BJ (cell line): ENCODE measurements around the gene GPR143. TPM values are rescaled to one million over a fixed set of nuclear protein-coding genes. Genes with fewer than 3 reads are reported as not detected.

ENCODE experiments used
- CTCF ChIA-PET: fragments of 350-600 bp; formaldehyde crosslinking; extraction: SDS; loops from one replicate; lab custom pipeline; 2021; ENCODE audit warnings: antibody characterized with exemption, inconsistent platforms; lab: Yijun Ruan, JAX
- POLR2A ChIA-PET: fragments of 300-600 bp; sonication (Branson Sonifier 250); formaldehyde crosslinking; extraction: SDS; loops from one replicate; lab custom pipeline; 2021; ENCODE audit warnings: antibody characterized with exemption; lab: Charles Lee
- DNase-seq: peaks from one replicate; pipeline ENCODE4 v3.0.0-alpha.2; 2011; ENCODE audit warnings: low read depth
- H3K27me3 ChIP-seq: 2 replicates; pipeline ENCODE4 v1.6.0; 2011; ENCODE audit warnings: low read length; ENCODE audit not compliant: control insufficient read depth, insufficient read depth
- H3K36me3 ChIP-seq: 2 replicates; pipeline ENCODE4 v1.5.1; 2011; ENCODE audit warnings: low read length; ENCODE audit not compliant: control insufficient read depth, insufficient read depth
- H3K4me3 ChIP-seq: 2 replicates; pipeline ENCODE4 v1.5.1; 2011; ENCODE audit warnings: low read depth, mild to moderate bottlenecking, control low read depth, low read length
- polyA plus RNA-seq: library from polyadenylated mRNA; depleted of rRNA; stranded (reverse); fragments of >200 nt; gene quantifications from 2 replicates; pipeline ENCODE4 v1.2.3, GENCODE V29; 2011
- TF ChIP-seq, protein P1 (sequence below): IDR thresholded peaks from 2 replicates; pipeline ENCODE4 v1.5.1; 2011; ENCODE audit warnings: low read depth, mild to moderate bottlenecking, control low read depth, inconsistent platforms, low read length, moderate library complexity; ENCODE audit not compliant: insufficient read depth

GPR143 gene
- polyA plus RNA-seq, 1 experiment: not detected

DNA sequence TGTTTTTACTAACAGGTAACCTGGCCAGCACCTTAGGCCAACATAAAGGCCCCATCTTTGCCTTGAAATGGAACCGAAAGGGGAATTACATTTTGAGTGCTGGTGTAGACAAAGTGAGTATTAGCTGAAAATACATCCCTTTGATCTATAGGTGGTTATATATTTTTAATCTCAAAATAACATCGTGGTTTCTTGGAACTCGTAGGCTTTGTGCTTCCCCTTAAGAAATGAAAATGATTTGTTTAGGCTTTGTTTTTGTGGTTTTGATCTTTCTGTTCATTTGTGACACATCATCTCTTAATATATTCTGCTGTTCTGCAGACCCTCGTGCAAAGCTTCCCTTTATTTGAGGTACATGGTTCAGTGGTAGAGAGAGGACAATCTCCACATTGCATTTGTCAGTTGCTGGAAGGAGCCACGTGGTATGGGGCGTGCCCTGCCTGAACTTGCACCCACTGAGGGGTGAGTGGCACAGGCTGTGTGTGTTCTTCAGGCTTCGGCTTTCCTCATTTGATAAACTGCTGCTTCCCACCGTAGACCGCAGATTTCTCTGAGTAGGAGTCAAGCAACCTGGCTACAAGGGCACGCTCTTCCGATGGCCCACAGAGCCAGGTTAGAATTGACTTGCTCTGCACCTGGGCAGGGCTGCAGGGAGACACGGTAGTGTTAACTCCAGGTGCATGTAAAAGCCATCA is 72.2 kb downstream of the GPR143 start:
- CTCF ChIA-PET: interaction anchor here (0.8 kb wide), 1 partner anchor 13 kb away, joined by 3 read pairs; no protein-coding TSS in a partner anchor
- no peak for DNase-seq
- Histone ChIP-seq H3K36me3 (peaks cover 4% of the 10 kb centered on the region; the same call in 1 of the 2 replicates), H3K4me3 (no peak overlapping the region), H3K27me3 (no peaks in the 10 kb centered on the region)
- TF ChIP-seq, protein P1, sequence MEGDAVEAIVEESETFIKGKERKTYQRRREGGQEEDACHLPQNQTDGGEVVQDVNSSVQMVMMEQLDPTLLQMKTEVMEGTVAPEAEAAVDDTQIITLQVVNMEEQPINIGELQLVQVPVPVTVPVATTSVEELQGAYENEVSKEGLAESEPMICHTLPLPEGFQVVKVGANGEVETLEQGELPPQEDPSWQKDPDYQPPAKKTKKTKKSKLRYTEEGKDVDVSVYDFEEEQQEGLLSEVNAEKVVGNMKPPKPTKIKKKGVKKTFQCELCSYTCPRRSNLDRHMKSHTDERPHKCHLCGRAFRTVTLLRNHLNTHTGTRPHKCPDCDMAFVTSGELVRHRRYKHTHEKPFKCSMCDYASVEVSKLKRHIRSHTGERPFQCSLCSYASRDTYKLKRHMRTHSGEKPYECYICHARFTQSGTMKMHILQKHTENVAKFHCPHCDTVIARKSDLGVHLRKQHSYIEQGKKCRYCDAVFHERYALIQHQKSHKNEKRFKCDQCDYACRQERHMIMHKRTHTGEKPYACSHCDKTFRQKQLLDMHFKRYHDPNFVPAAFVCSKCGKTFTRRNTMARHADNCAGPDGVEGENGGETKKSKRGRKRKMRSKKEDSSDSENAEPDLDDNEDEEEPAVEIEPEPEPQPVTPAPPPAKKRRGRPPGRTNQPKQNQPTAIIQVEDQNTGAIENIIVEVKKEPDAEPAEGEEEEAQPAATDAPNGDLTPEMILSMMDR: no peak
- POLR2A ChIA-PET: no interaction called here

DNA sequence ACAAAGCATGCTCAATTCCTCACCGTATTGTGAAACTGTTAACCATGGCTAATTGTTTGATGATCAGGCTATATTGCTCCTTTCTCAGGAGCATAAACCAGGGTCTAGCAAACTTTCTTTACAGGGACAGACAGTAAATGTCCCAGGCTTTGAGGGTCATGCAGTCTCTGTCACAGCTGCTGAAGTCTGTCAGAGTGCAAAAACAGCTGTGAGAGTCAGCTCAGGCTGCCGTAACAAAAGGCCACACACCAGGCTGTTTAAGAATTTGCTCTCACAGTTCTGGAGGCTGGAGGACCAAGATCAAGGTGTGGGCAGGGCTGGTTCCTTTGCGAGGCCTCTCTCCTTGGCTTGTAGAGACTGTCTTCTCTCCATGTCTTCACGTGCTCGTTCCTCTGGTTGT is 75.6 kb downstream of the GPR143 start:
- Histone ChIP-seq H3K27me3 (no peaks in the 10 kb centered on the region), H3K4me3 (no peak overlapping the region), H3K36me3 (peaks cover 4% of the 10 kb centered on the region; the same call in 1 of the 2 replicates)
- ChIA-PET CTCF (no interaction called here), POLR2A (no interaction called here)
- TF ChIP-seq, protein P1: no peak
- DNase-seq: no peak

DNA sequence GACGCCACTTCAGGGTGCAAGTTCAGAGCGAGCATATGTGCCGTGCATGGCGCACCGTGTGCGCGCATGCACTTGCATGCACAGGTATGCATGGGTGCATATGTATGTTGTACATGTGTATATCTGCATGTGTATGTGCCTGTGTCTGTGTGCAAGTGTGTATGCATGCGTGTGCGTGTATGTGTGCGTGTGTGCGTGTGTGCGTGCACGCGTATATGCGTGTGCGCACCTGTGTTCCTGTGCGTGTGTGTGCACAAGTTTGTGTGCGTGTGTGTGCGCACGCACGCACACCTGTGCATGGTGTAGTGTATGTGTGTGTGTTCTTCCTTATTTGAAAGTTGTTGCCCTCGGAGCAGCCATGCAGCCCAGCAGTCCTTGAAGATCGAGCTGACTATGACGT is 76.8 kb downstream of the GPR143 start:
- Histone ChIP-seq H3K36me3 (peaks cover 4% of the 10 kb centered on the region; the same call in 1 of the 2 replicates), H3K27me3 (no peaks in the 10 kb centered on the region), H3K4me3 (no peak overlapping the region)
- DNase-seq: no peak
- ChIA-PET CTCF (no interaction called here), POLR2A (no interaction called here)
- TF ChIP-seq, protein P1: no peak

DNA sequence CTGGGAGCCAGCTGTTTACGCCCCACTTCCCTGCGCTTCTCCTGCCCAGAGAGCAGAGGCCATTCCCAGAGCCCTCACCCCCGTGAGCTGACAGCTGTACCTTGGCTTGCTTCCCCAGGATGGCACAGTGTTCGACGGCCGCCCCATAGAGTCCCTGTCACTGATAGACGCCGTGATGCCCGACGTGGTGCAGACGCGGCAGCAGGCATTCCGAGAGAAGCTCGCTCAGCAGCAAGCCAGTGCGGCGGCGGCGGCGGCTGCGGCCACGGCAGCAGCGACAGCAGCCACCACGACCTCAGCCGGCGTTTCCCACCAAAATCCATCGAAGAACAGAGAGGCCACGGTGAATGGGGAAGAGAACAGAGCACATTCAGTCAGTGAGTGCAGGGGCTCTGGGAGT is 77.7 kb downstream of the GPR143 start:
- CTCF ChIA-PET: interaction anchor here (0.7 kb wide), 1 partner anchor 431 kb away, joined by 6 read pairs; no protein-coding TSS in a partner anchor
- no peak overlapping the region for H3K4me3 ChIP-seq
- H3K27me3 ChIP-seq: no peaks in the 10 kb centered on the region
- TF ChIP-seq, protein P1: no peak
- no peak for DNase-seq
- POLR2A ChIA-PET: no interaction called here
- H3K36me3 ChIP-seq: peaks cover 2% of the 10 kb centered on the region; the same call in 1 of the 2 replicates

DNA sequence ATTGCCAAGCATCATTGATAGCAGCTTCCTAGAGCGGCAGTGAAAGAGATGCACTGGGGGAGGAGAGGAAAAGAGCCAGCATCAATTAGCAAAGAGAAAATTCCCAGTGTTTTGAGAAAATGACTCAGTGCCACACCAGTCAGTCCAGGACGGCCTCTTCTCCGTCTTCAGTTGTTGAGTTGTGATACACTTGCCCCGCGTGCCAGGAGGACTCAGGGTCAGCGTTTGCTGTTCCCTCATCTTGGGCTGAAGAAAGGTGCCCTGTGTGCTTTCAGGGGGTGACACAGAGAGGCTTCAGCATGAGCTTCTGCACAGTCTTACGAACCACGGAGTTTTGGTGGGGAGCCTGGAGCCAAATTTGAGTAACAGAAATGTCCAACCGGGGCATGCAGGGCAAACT is 82.3 kb downstream of the GPR143 start:
- TF ChIP-seq, protein P1: no peak
- H3K27me3 ChIP-seq: no peaks in the 10 kb centered on the region
- H3K36me3 ChIP-seq: no peaks in the 10 kb centered on the region
- no peak for DNase-seq
- ChIA-PET POLR2A (no interaction called here), CTCF (interaction anchor here (1.0 kb wide), 1 partner anchor 867 kb away, joined by 4 read pairs; no protein-coding TSS in a partner anchor)
- no peak overlapping the region for H3K4me3 ChIP-seq
